Stomach (tissue), 4 donors: ENCODE results near the gene MAP3K5.

ENCODE experiments used
- EP300 ChIP-seq: sonication (generic); formaldehyde crosslinking; IDR thresholded peaks from one replicate; pipeline ENCODE4 v1.6.1; 2017; ENCODE audit warnings: antibody characterized with exemption
- POLR2A ChIP-seq, 4 donors: fragments of 450-650 bp; IDR thresholded peaks; one replicate each; pipeline ENCODE4 v1.6.1; 2016; ENCODE audit warnings: antibody characterized with exemption in 4 of 4, control low read depth in 2 of 4, mild to moderate bottlenecking in 1 of 4, moderate library complexity in 1 of 4
- TF ChIP-seq, protein P1 (sequence below), 7 experiments: fragments of 450-650 bp in 4 of 7; fragments of 200-600 bp in 3 of 7; sonication (generic) in 3 of 7; IDR thresholded peaks; one replicate each; pipeline ENCODE4 v1.5.1; 2016 to 2019; ENCODE audit warnings: antibody characterized with exemption in 7 of 7, control low read depth in 2 of 7, mild to moderate bottlenecking in 1 of 7

DNA sequence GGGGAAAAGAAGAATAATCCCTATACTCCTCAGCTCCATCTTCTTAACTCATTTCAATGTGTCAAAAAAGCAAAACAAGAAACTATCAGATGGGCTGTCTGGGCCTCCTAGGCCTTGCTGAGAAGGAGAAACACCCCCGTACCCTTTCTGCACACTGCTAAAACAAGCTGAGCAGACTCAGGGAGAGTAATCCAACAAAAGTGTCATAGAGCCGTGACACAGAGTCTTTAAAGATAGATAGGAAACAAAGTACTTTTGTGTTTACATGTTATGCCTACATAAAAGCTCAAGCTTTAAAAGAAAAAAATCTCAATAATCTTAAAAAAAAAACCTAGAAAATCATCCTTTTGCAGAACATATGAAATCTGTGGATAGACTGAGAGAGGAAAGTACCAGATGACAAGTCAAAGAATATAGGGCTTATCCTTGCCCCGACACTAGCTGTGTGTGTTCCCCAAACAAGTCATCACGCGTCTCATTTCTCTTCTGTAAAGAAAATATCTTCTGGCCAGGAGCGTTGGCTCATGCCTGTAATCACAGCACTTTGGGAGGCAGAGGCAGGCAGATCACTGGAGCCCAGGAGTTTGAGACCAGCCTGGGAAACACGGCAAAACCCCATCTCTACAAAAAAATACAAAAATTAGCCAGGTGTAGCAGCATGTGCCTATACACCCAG lies 81.3 kb downstream of the MAP3K5 start:
- TF ChIP-seq POLR2A (IDR thresholded peaks at IDR 0.05) (no peak), EP300 (no peak)
- TF ChIP-seq, protein P1, sequence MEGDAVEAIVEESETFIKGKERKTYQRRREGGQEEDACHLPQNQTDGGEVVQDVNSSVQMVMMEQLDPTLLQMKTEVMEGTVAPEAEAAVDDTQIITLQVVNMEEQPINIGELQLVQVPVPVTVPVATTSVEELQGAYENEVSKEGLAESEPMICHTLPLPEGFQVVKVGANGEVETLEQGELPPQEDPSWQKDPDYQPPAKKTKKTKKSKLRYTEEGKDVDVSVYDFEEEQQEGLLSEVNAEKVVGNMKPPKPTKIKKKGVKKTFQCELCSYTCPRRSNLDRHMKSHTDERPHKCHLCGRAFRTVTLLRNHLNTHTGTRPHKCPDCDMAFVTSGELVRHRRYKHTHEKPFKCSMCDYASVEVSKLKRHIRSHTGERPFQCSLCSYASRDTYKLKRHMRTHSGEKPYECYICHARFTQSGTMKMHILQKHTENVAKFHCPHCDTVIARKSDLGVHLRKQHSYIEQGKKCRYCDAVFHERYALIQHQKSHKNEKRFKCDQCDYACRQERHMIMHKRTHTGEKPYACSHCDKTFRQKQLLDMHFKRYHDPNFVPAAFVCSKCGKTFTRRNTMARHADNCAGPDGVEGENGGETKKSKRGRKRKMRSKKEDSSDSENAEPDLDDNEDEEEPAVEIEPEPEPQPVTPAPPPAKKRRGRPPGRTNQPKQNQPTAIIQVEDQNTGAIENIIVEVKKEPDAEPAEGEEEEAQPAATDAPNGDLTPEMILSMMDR (IDR thresholded peaks at IDR 0.05): no peak
